ENCODE measurements around the gene RTTN.
"Not testable (repeated sequence)": the region's sequence is repeated elsewhere in the genome, so short reads cannot be mapped to it uniquely, and the experiment has no call there.

The RTTN gene

GRCh38 chr18:70205421-70206397, at the start of gene RTTN:
TSS of gene RTTN (minus strand) at chr18:70205687. CDS start at chr18:70205658, 29 bp downstream.
- DNase-seq (ENCODE audit: low read depth, low spot score) = peak; percentile 98

GRCh38 chr18:70250781-70251180, 45.3 kb upstream of the RTTN start:
- DNase-seq (ENCODE audit: low read depth, low spot score) = no peak

GRCh38 chr18:70249861-70250260, 44.4 kb upstream of the RTTN start:
- not testable (repeated sequence) for DNase-seq (ENCODE audit: low read depth, low spot score)

GRCh38 chr18:70249118-70249517, 43.6 kb upstream of the RTTN start:
- no peak for DNase-seq (ENCODE audit: low read depth, low spot score)

GRCh38 chr18:70246061-70246466, 40.6 kb upstream of the RTTN start:
- DNase-seq (ENCODE audit: low read depth, low spot score) = no peak

GRCh38 chr18:70243131-70243929, 37.8 kb upstream of the RTTN start:
- no peak for DNase-seq (ENCODE audit: low read depth, low spot score)

- DNase-seq (ENCODE audit: low read depth, low spot score) = peak; percentile 80
Measured at GRCh38 chr18:70236921-70237320, 31.4 kb upstream of the RTTN start.

GRCh38 chr18:70235478-70235877, 30.0 kb upstream of the RTTN start:
- DNase-seq (ENCODE audit: low read depth, low spot score) = no peak

GRCh38 chr18:70234667-70235459, 29.4 kb upstream of the RTTN start:
- DNase-seq (ENCODE audit: low read depth, low spot score) = peak; percentile 39

- no peak for DNase-seq (ENCODE audit: low read depth, low spot score)
Measured at GRCh38 chr18:70233974-70234373, 28.5 kb upstream of the RTTN start.

GRCh38 chr18:70232261-70232660, 26.8 kb upstream of the RTTN start:
- no peak for DNase-seq (ENCODE audit: low read depth, low spot score)

- DNase-seq (ENCODE audit: low read depth, low spot score) = no peak
Measured at GRCh38 chr18:70229639-70230038, 24.2 kb upstream of the RTTN start.

GRCh38 chr18:70228536-70228935, 23.0 kb upstream of the RTTN start:
- DNase-seq (ENCODE audit: low read depth, low spot score) = no peak

- DNase-seq (ENCODE audit: low read depth, low spot score) = no peak
Measured at GRCh38 chr18:70227438-70227837, 22.0 kb upstream of the RTTN start.

- DNase-seq (ENCODE audit: low read depth, low spot score) = no peak
Measured at GRCh38 chr18:70221915-70222278, 16.4 kb upstream of the RTTN start.

GRCh38 chr18:70221156-70221914, 15.8 kb upstream of the RTTN start:
- peak; percentile 83 for DNase-seq (ENCODE audit: low read depth, low spot score)

GRCh38 chr18:70220628-70221027, 15.1 kb upstream of the RTTN start:
- no peak for DNase-seq (ENCODE audit: low read depth, low spot score)

- no peak for DNase-seq (ENCODE audit: low read depth, low spot score)
Measured at GRCh38 chr18:70219688-70220087, 14.2 kb upstream of the RTTN start.

GRCh38 chr18:70216788-70217187, 11.3 kb upstream of the RTTN start:
- DNase-seq (ENCODE audit: low read depth, low spot score) = no peak

GRCh38 chr18:70207181-70207580, 1.7 kb upstream of the RTTN start:
- DNase-seq (ENCODE audit: low read depth, low spot score) = peak; percentile 33

GRCh38 chr18:70200286-70200685, 5.2 kb downstream of the RTTN start:
- no peak for DNase-seq (ENCODE audit: low read depth, low spot score)

Measured in ELF-1 (cell line).